ENCODE measurements around the gene SNAPC3.

Gene SNAPC3

GRCh38 chr9:15509931-15510788 lies 87.5 kb downstream of the SNAPC3 start:
- TF ChIP-seq CTCF (IDR thresholded peaks at IDR 0.05; ENCODE audit: borderline replicate concordance, control extremely low read depth, extremely low read depth, insufficient read depth, missing control alignments): no peak
- in situ Hi-C loops (cut with MboI; ENCODE audit: low sequenced_read_pairs, unreplicated experiment): no loop called here
- DNase-seq (ENCODE audit: low spot score): peak; percentile 80

- in situ Hi-C loops (cut with MboI; ENCODE audit: low sequenced_read_pairs, unreplicated experiment): no loop called here
- no peak for TF ChIP-seq CTCF (IDR thresholded peaks at IDR 0.05; ENCODE audit: borderline replicate concordance, control extremely low read depth, extremely low read depth, insufficient read depth, missing control alignments)
- DNase-seq (ENCODE audit: low spot score): peak; percentile 85
These were observed 88.3 kb downstream of the SNAPC3 start, which contains the start of gene PSIP1 for GRCh38 chr9:15510789-15511575. TSS of gene PSIP1 (minus strand) at chr9:15510970. CDS start at chr9:15510188, 782 bp downstream.

Data from GM13976 (cell line).